LNCAP (cell line): Measurements from ENCODE around the gene INPP4B.

Experiments
- TF ChIP-seq, protein P1 (sequence below): fragments of 450-650 bp; IDR thresholded peaks from 2 replicates; pipeline ENCODE4 v1.5.1; 2017; ENCODE audit warnings: mild to moderate bottlenecking

INPP4B gene

GRCh38 chr4:142811034-142811433, 35.1 kb downstream of the INPP4B start:
- TF ChIP-seq, protein P1, sequence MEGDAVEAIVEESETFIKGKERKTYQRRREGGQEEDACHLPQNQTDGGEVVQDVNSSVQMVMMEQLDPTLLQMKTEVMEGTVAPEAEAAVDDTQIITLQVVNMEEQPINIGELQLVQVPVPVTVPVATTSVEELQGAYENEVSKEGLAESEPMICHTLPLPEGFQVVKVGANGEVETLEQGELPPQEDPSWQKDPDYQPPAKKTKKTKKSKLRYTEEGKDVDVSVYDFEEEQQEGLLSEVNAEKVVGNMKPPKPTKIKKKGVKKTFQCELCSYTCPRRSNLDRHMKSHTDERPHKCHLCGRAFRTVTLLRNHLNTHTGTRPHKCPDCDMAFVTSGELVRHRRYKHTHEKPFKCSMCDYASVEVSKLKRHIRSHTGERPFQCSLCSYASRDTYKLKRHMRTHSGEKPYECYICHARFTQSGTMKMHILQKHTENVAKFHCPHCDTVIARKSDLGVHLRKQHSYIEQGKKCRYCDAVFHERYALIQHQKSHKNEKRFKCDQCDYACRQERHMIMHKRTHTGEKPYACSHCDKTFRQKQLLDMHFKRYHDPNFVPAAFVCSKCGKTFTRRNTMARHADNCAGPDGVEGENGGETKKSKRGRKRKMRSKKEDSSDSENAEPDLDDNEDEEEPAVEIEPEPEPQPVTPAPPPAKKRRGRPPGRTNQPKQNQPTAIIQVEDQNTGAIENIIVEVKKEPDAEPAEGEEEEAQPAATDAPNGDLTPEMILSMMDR, result no peak

DNA sequence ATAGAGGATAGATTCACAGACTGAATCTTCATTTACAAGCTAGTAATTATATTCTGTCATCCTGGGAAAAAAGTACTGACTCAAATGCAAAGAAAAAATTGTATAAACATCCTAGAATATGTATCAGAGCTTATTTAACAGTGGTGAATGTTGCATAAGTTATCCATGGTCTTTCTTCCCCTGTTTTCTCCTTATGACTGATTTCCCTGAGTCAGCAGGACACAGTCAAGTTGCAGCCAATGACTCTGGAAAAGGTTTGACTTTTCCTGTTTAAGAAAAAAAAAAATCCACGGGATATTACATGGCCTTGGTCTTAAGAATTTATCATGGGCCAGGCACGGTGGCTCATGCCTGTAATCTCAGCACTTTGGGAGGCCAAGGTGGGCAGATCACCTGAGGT, 36.5 kb downstream of the INPP4B start:
- TF ChIP-seq, protein P1, result no peak

DNA sequence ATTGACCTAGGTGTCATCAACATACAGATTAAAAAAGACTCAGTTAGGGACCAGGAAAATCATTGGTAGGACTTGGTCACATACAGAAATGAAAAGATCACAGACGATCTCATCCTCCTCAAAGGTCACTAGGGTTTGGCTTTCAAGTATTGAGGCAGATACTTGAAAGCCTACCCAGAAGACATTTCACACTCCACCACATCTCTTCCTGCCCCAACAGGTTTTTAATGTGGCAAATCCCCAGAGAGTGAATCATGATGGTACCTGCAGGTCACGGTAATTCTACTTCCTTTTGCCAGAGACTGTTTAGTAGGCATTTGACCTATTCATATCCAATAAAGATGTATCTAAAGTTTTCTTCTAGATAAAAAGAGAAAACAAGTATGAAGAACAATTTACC, 44.1 kb downstream of the INPP4B start:
- TF ChIP-seq, protein P1, result no peak

- TF ChIP-seq, protein P1, result no peak
Measured at GRCh38 chr4:142781114-142781513, 65.0 kb downstream of the INPP4B start.

- TF ChIP-seq, protein P1, result no peak
Measured at GRCh38 chr4:142778900-142779299, 67.2 kb downstream of the INPP4B start.

- TF ChIP-seq, protein P1, result no peak
Measured at GRCh38 chr4:142778430-142778829, 67.7 kb downstream of the INPP4B start.

DNA sequence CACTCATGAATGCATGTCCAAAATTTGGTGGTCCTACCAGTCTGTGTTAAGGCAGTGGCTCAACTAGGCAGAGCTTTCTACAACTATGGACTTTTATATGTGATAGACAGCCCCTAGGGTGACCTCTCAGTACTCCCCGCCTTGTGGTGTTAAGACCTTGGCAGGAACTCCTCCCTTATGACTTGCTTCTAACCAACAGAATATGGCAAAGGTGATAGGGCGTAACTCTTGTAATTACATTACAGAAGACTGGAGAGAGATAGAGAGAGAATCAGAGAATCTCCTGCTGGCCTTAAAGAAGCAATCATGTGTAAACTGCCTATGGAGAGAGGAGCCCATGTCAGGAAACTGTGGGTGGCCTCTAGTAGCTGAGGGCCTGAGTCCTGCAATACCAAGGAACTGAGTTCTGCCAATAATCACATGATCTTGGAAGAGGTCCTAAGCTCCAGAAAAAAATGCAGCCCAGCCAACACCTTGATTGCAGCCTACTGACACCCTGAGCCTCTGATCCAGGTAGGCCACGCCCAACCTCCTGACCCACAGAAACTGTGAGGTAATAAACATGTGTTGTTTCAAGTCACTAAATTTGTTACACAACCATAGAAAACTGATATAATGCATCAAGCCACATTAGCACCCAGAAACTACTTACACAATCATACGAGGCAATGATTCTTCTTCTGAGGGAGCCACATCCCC, 68.9 kb downstream of the INPP4B start:
- TF ChIP-seq, protein P1, result no peak

DNA sequence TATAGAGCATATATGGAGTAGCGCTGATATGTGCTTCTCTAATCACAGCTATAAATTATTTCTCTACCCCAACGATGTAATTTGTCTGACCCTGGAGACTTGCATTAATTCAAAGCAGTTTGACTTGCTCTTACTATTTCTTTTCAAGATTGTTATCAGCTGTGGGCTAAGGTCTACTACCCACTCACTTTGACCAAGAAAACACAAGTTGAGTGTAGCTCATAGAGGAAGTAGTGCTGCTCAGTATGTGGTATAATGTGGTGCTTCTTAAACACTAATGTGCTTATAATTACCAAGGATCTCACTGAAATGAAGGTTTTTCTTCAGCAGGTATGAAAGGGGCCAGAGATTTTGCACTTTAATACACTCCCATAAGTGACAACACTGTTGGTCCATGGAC, 70.1 kb downstream of the INPP4B start:
- TF ChIP-seq, protein P1, result no peak
